ENCODE data around the gene RBM4. TPM values are rescaled to one million over a fixed set of nuclear protein-coding genes. Genes with fewer than 3 reads are reported as not detected.

Gene RBM4
- total and polyA plus RNA-seq, 2 experiments from 2014 or later = 79.0 to 121 TPM

GRCh38 chr11:66592457-66593302 is 45.8 kb upstream of the RBM4 start, which contains the start of the genes CCDC87 and CCS:
Gene CCDC87, minus strand, starts transcription at chr11:66593063. Its CDS starts 48 bp downstream, at chr11:66593015.
Gene CCS, plus strand, starts transcription at chr11:66593185. Its CDS starts 77 bp downstream, at chr11:66593262.
- peaks cover 51% of the 10 kb centered on the region for H3K79me2 ChIP-seq (ENCODE audit: insufficient read depth)
- TF ChIP-seq EZH2phosphoT487 (IDR thresholded peaks at IDR 0.05; ENCODE audit: insufficient read depth, low read depth) (no peak), EZH2 (IDR thresholded peaks at IDR 0.05; ENCODE audit: insufficient read depth, poor library complexity, severe bottlenecking) (no peak)
- 17 to 18% methylated on average over 67 of the region's 68 CpGs for WGBS, 2 experiments (ENCODE audit: low coverage in 1 of 2, low lambda C conversion rate in 2 of 2, missing lambda C conversion rate in 2 of 2)
- H3K4me3 ChIP-seq = peak within 1 kb of the TSS; percentile 83
- peak within 1 kb of the TSS; percentile 87 for H3K9ac ChIP-seq
- DNase-seq = peak; percentile 98
- no peaks in the 10 kb centered on the region for H3K9me2 ChIP-seq (ENCODE audit: insufficient read depth)
- H3F3A ChIP-seq (ENCODE audit: insufficient read depth) = no peaks in the 10 kb centered on the region
- H4K20me1 ChIP-seq (ENCODE audit: insufficient read depth) = no peaks in the 10 kb centered on the region
- 0 out of 2 replicates have a peak, but pooled peaks cover 8% of the 10 kb centered on the region for H3K4me1 ChIP-seq (ENCODE audit: insufficient read depth)
- in situ Hi-C loops (cut with MboI) = loop anchor here (25.0 kb wide), 1 partner anchor 245 kb away; the partner anchor contains the start of gene RCE1
- H3K27me3 ChIP-seq (replicated peaks; ENCODE audit: insufficient read depth) = no peaks in the 10 kb centered on the region
- H3K36me3 ChIP-seq (ENCODE audit: low read depth) = no peaks in the 10 kb centered on the region
- no peaks in the 10 kb centered on the region for H3K9me3 ChIP-seq (ENCODE audit: low read depth)
- peak within 1 kb of the TSS; percentile 82 for H3K4me2 ChIP-seq (ENCODE audit: unreplicated experiment)
- peak within 1 kb of the TSS; percentile 96 for H2AFZ ChIP-seq
- H3K27ac ChIP-seq = peak within 1 kb of the TSS; percentile 74

GRCh38 chr11:66593303-66593635 is 45.2 kb upstream of the RBM4 start:
- DNase-seq = peak; percentile 33
- H3K36me3 ChIP-seq (ENCODE audit: low read depth) = no peaks in the 10 kb centered on the region
- peak overlapping the region; percentile 96 for H2AFZ ChIP-seq
- TF ChIP-seq EZH2 (IDR thresholded peaks at IDR 0.05; ENCODE audit: insufficient read depth, poor library complexity, severe bottlenecking) (no peak), EZH2phosphoT487 (IDR thresholded peaks at IDR 0.05; ENCODE audit: insufficient read depth, low read depth) (no peak)
- no peaks in the 10 kb centered on the region for H4K20me1 ChIP-seq (ENCODE audit: insufficient read depth)
- H3K9ac ChIP-seq = peak overlapping the region; percentile 87
- H3K79me2 ChIP-seq (ENCODE audit: insufficient read depth) = peaks cover 56% of the 10 kb centered on the region
- no peaks in the 10 kb centered on the region for H3K9me2 ChIP-seq (ENCODE audit: insufficient read depth)
- H3K4me1 ChIP-seq (ENCODE audit: insufficient read depth) = 0 out of 2 replicates have a peak, but pooled peaks cover 8% of the 10 kb centered on the region
- peak overlapping the region; percentile 83 for H3K4me3 ChIP-seq
- 5 to 6% methylated on average over 12 of the region's 12 CpGs for WGBS, 2 experiments (ENCODE audit: low coverage in 1 of 2, low lambda C conversion rate in 2 of 2, missing lambda C conversion rate in 2 of 2)
- H3K4me2 ChIP-seq (ENCODE audit: unreplicated experiment) = peak overlapping the region; percentile 82
- no peaks in the 10 kb centered on the region for H3K9me3 ChIP-seq (ENCODE audit: low read depth)
- no peaks in the 10 kb centered on the region for H3F3A ChIP-seq (ENCODE audit: insufficient read depth)
- H3K27me3 ChIP-seq (replicated peaks; ENCODE audit: insufficient read depth) = no peaks in the 10 kb centered on the region
- H3K27ac ChIP-seq = peak overlapping the region; percentile 74
- in situ Hi-C loops (cut with MboI) = loop anchor here (25.0 kb wide), 1 partner anchor 244 kb away; the partner anchor contains the start of gene RCE1

GRCh38 chr11:66593650-66594049 is 44.9 kb upstream of the RBM4 start:
- peaks cover 56% of the 10 kb centered on the region for H3K79me2 ChIP-seq (ENCODE audit: insufficient read depth)
- H3K4me1 ChIP-seq (ENCODE audit: insufficient read depth) = 0 out of 2 replicates have a peak, but pooled peaks cover 8% of the 10 kb centered on the region
- H3K36me3 ChIP-seq (ENCODE audit: low read depth) = no peaks in the 10 kb centered on the region
- no peak for TF ChIP-seq EZH2 (IDR thresholded peaks at IDR 0.05; ENCODE audit: insufficient read depth, poor library complexity, severe bottlenecking)
- TF ChIP-seq EZH2phosphoT487 (IDR thresholded peaks at IDR 0.05; ENCODE audit: insufficient read depth, low read depth) = no peak
- no peaks in the 10 kb centered on the region for H3K9me2 ChIP-seq (ENCODE audit: insufficient read depth)
- H3K9ac ChIP-seq = peak overlapping the region; percentile 87
- no peaks in the 10 kb centered on the region for H4K20me1 ChIP-seq (ENCODE audit: insufficient read depth)
- DNase-seq = peak; percentile 28
- no peaks in the 10 kb centered on the region for H3F3A ChIP-seq (ENCODE audit: insufficient read depth)
- H3K4me2 ChIP-seq (ENCODE audit: unreplicated experiment) = peak overlapping the region; percentile 82
- no peaks in the 10 kb centered on the region for H3K27me3 ChIP-seq (replicated peaks; ENCODE audit: insufficient read depth)
- 25 to 38% methylated on average over 7 of the region's 7 CpGs for WGBS, 2 experiments (ENCODE audit: low coverage in 1 of 2, low lambda C conversion rate in 2 of 2, missing lambda C conversion rate in 2 of 2)
- H3K9me3 ChIP-seq (ENCODE audit: low read depth) = no peaks in the 10 kb centered on the region
- H3K27ac ChIP-seq = no peak overlapping the region
- peak overlapping the region; percentile 96 for H2AFZ ChIP-seq
- in situ Hi-C loops (cut with MboI) = loop anchor here (25.0 kb wide), 1 partner anchor 244 kb away; the partner anchor contains the start of gene RCE1
- peak overlapping the region; percentile 83 for H3K4me3 ChIP-seq

GRCh38 chr11:66595245-66595904 is 43.1 kb upstream of the RBM4 start:
- peaks cover 10% of the 10 kb centered on the region; the same call in 1 of the 2 replicates for H3K4me1 ChIP-seq (ENCODE audit: insufficient read depth)
- WGBS, 2 experiments (ENCODE audit: low coverage in 1 of 2, low lambda C conversion rate in 2 of 2, missing lambda C conversion rate in 2 of 2) = 54 to 57% methylated on average over 5 of the region's 5 CpGs
- H3K36me3 ChIP-seq (ENCODE audit: low read depth) = peaks cover 4% of the 10 kb centered on the region; the same call in 1 of the 2 replicates
- H3K79me2 ChIP-seq (ENCODE audit: insufficient read depth) = peaks cover 56% of the 10 kb centered on the region
- in situ Hi-C loops (cut with MboI) = loop anchor here (25.0 kb wide), 1 partner anchor 242 kb away; the partner anchor contains the start of gene RCE1
- H3K9me2 ChIP-seq (ENCODE audit: insufficient read depth) = no peaks in the 10 kb centered on the region
- H2AFZ ChIP-seq = no peak overlapping the region
- peak; percentile 58 for DNase-seq
- peak overlapping the region; percentile 59 for H3K27ac ChIP-seq
- H3K4me2 ChIP-seq (ENCODE audit: unreplicated experiment) = peak overlapping the region; percentile 21
- H3K9ac ChIP-seq = peak overlapping the region; percentile 55
- no peaks in the 10 kb centered on the region for H4K20me1 ChIP-seq (ENCODE audit: insufficient read depth)
- TF ChIP-seq EZH2phosphoT487 (IDR thresholded peaks at IDR 0.05; ENCODE audit: insufficient read depth, low read depth) = no peak
- no peak for TF ChIP-seq EZH2 (IDR thresholded peaks at IDR 0.05; ENCODE audit: insufficient read depth, poor library complexity, severe bottlenecking)
- H3F3A ChIP-seq (ENCODE audit: insufficient read depth) = peaks cover 3% of the 10 kb centered on the region; the same call in 1 of the 2 replicates
- no peak overlapping the region for H3K4me3 ChIP-seq
- no peaks in the 10 kb centered on the region for H3K27me3 ChIP-seq (replicated peaks; ENCODE audit: insufficient read depth)
- H3K9me3 ChIP-seq (ENCODE audit: low read depth) = no peaks in the 10 kb centered on the region

Data from GM23248 (cell line).